WI38 (cell line): ENCODE measurements around the gene CH25H.

Experiments used
- H3K4me3 ChIP-seq: 2 replicates; pipeline ENCODE4 v1.5.1; 2011; ENCODE audit warnings: low read depth, mild to moderate bottlenecking, control low read depth, low read length
- TF ChIP-seq, protein P1 (sequence below): IDR thresholded peaks from 2 replicates; pipeline ENCODE4 v1.5.1; 2012; ENCODE audit warnings: low read depth, mild to moderate bottlenecking, control low read depth, low read length

Gene CH25H

GRCh38 chr10:89240519-89240918 lies 33.4 kb upstream of the CH25H start:
- no peak overlapping the region for H3K4me3 ChIP-seq
- TF ChIP-seq, protein P1, sequence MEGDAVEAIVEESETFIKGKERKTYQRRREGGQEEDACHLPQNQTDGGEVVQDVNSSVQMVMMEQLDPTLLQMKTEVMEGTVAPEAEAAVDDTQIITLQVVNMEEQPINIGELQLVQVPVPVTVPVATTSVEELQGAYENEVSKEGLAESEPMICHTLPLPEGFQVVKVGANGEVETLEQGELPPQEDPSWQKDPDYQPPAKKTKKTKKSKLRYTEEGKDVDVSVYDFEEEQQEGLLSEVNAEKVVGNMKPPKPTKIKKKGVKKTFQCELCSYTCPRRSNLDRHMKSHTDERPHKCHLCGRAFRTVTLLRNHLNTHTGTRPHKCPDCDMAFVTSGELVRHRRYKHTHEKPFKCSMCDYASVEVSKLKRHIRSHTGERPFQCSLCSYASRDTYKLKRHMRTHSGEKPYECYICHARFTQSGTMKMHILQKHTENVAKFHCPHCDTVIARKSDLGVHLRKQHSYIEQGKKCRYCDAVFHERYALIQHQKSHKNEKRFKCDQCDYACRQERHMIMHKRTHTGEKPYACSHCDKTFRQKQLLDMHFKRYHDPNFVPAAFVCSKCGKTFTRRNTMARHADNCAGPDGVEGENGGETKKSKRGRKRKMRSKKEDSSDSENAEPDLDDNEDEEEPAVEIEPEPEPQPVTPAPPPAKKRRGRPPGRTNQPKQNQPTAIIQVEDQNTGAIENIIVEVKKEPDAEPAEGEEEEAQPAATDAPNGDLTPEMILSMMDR, result no peak

- no peak overlapping the region for H3K4me3 ChIP-seq
- TF ChIP-seq, protein P1, result no peak
Measured at GRCh38 chr10:89238956-89239644, 32.0 kb upstream of the CH25H start.

- TF ChIP-seq, protein P1, result no peak
- no peak overlapping the region for H3K4me3 ChIP-seq
Measured at GRCh38 chr10:89237849-89238248, 30.7 kb upstream of the CH25H start.

DNA sequence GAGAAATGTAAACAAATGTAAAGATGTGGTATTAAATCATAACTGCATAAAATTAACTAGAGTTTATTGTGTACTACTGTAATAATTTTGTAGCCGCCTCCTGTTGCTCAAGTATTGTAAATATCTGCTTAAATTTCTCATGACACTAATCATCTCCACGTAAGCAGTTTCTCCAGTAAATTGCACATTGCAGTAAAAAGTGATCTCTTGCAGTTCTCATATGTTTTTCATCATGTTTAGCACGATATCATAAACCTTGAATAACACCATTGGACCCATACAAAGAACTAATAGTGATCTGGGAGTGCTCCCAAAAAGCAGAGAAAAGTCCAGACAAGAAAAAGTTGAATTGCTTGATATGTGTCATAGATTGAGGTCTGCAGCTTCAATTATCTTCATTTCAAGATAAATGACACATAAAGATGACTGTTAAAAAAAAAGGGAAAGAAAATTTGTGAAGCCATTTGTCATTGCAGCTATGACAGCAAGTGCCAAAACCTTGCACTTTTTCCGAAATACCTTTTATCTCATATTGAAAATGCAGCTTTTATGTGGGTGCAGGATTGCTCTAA lies 29.2 kb upstream of the CH25H start:
- TF ChIP-seq, protein P1, result no peak
- no peak overlapping the region for H3K4me3 ChIP-seq

GRCh38 chr10:89235073-89235798 lies 28.1 kb upstream of the CH25H start:
- H3K4me3 ChIP-seq, result no peak overlapping the region
- TF ChIP-seq, protein P1, result no peak

GRCh38 chr10:89233033-89233432 lies 25.9 kb upstream of the CH25H start:
- H3K4me3 ChIP-seq, result no peak overlapping the region
- TF ChIP-seq, protein P1, result no peak

- TF ChIP-seq, protein P1, result no peak
- no peak overlapping the region for H3K4me3 ChIP-seq
Measured at GRCh38 chr10:89228962-89229361, 21.8 kb upstream of the CH25H start.
